NCI-H345 treated with DMSO at 0.1 percent for 48 hours (cell line): Measurements from ENCODE around the gene SQSTM1.
"Not testable (repeated sequence)": the region's sequence is repeated elsewhere in the genome, so short reads cannot be mapped to it uniquely, and the experiment has no call there.

Experiments
- DNase-seq: peaks from one replicate; lab custom pipeline; 2025; ENCODE audit not compliant: unreplicated experiment; lab: John Stamatoyannopoulos, UW

Gene SQSTM1

GRCh38 chr5:179841621-179842020 lies 20.9 kb downstream of the SQSTM1 start:
- no peak for DNase-seq

GRCh38 chr5:179852993-179853547 lies 32.4 kb downstream of the SQSTM1 start:
- no peak for DNase-seq

GRCh38 chr5:179854356-179854755 lies 33.7 kb downstream of the SQSTM1 start:
- no peak for DNase-seq

- DNase-seq: no peak
Measured at GRCh38 chr5:179858241-179858585, 37.5 kb downstream of the SQSTM1 start.

GRCh38 chr5:179858586-179859427 lies 38.1 kb downstream of the SQSTM1 start, which contains the start of gene MRNIP:
Gene MRNIP (minus strand): TSS chr5:179858817. CDS start chr5:179858796, 21 bp downstream.
- DNase-seq: peak; percentile 91

- DNase-seq: no peak
Measured at GRCh38 chr5:179860301-179860700, 39.6 kb downstream of the SQSTM1 start.

GRCh38 chr5:179862296-179862695 lies 41.6 kb downstream of the SQSTM1 start:
- DNase-seq: no peak

- DNase-seq: no peak
Measured at GRCh38 chr5:179862891-179863290, 42.2 kb downstream of the SQSTM1 start.

- DNase-seq: no peak
Measured at GRCh38 chr5:179863449-179864085, 42.9 kb downstream of the SQSTM1 start.

GRCh38 chr5:179864686-179865085 lies 44.0 kb downstream of the SQSTM1 start:
- no peak for DNase-seq

GRCh38 chr5:179865491-179866240 lies 45.0 kb downstream of the SQSTM1 start:
- no peak for DNase-seq

- no peak for DNase-seq
Measured at GRCh38 chr5:179866241-179867078, 45.8 kb downstream of the SQSTM1 start.

- no peak for DNase-seq
Measured at GRCh38 chr5:179867079-179867465, 46.4 kb downstream of the SQSTM1 start.

- DNase-seq: no peak
Measured at GRCh38 chr5:179867476-179867875, 46.8 kb downstream of the SQSTM1 start.

- no peak for DNase-seq
Measured at GRCh38 chr5:179868541-179868940, 47.8 kb downstream of the SQSTM1 start.

GRCh38 chr5:179869101-179869500 lies 48.4 kb downstream of the SQSTM1 start:
- no peak for DNase-seq

- no peak for DNase-seq
Measured at GRCh38 chr5:179869641-179870402, 49.1 kb downstream of the SQSTM1 start.

GRCh38 chr5:179870403-179870903 lies 49.7 kb downstream of the SQSTM1 start:
- DNase-seq: no peak

- no peak for DNase-seq
Measured at GRCh38 chr5:179870952-179871351, 50.2 kb downstream of the SQSTM1 start.

- DNase-seq: not testable (repeated sequence)
Measured at GRCh38 chr5:179871533-179871932, 50.8 kb downstream of the SQSTM1 start.
